Urinary bladder (tissue), 4 donors: ENCODE data around the gene RDH12. TPM values are rescaled to one million over a fixed set of nuclear protein-coding genes. Genes with fewer than 3 reads are reported as not detected.
"Not testable (repeated sequence)": the region's sequence is repeated elsewhere in the genome, so short reads cannot be mapped to it uniquely, and the experiment has no call there.

ENCODE experiments used
- DNase-seq: peaks from one replicate; pipeline ENCODE4 v3.0.0-alpha.2; 2015; ENCODE audit errors: extremely low spot score
- H3K27ac ChIP-seq: one replicate; pipeline ENCODE4 v1.5.1; 2013; ENCODE audit warnings: low read depth, mild to moderate bottlenecking, moderate library complexity
- H3K36me3 ChIP-seq: one replicate; pipeline ENCODE4 v1.6.1; 2013; ENCODE audit warnings: mild to moderate bottlenecking, moderate library complexity; ENCODE audit not compliant: insufficient read depth
- H3K4me1 ChIP-seq: one replicate; pipeline ENCODE4 v1.6.1; 2013; ENCODE audit warnings: mild to moderate bottlenecking, moderate library complexity; ENCODE audit not compliant: insufficient read depth
- H3K4me3 ChIP-seq: one replicate; pipeline ENCODE4 v1.5.1; 2013; ENCODE audit warnings: low read depth, low read length
- WGBS: extraction: QIAGEN DNeasy Blood & Tissue Kit; methylation state at CpG from one replicate; pipeline ENCODE4 v1.1.7; 2013; 5-methylcytosine and 5-hydroxymethylcytosine counted together
- polyA plus RNA-seq: library from polyadenylated mRNA; stranded (reverse); fragments of 200-250 nt; gene quantifications from one replicate; pipeline ENCODE4 v1.2.3, GENCODE V29; 2013
- total RNA-seq: library from RNA; depleted of rRNA; stranded (reverse); fragments of >200 nt; gene quantifications from one replicate; pipeline ENCODE4 v1.2.3, GENCODE V29; 2014
- donor health status: healthy with polysubstance abuse.
- donor health status: healthy.

Gene RDH12
- total RNA-seq (not detected), polyA plus RNA-seq (0.04 TPM)

- H3K4me1 ChIP-seq, H3K36me3 ChIP-seq, DNase-seq, H3K27ac ChIP-seq, H3K4me3 ChIP-seq: not testable (repeated sequence)
- 88% methylated on average over 8 of the region's 8 CpGs for WGBS
Measured at GRCh38 chr14:67701492-67701891, at the start of gene RDH12. RDH12 (plus strand) TSS chr14:67701886; CDS start chr14:67722643, 20,757 bp downstream.

DNA sequence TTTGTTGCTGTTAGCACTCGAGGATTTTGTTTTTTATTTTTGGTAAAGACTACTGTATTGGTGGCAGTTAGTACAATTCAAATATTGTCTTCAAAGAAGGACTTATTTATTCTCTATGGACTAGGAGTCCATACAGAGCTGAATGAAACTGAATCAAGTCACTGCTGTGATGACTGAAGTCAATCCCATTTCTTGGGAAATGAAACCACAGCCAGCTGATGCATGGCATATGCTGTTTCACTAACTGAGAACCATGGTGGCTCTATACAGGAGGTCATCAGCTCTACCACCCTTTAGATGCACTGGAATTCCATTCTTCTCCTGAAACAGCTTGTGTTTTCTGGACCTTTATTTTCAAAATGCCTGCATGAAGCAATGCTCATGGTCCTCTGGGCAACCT lies 49.5 kb upstream of the RDH12 start:
- Histone ChIP-seq H3K4me3 (no peak overlapping the region), H3K36me3 (peaks cover 10% of the 10 kb centered on the region), H3K4me1 (no peaks in the 10 kb centered on the region), H3K27ac (no peak overlapping the region)
- no peak for DNase-seq
- 92% methylated on average over 1 of the region's 1 CpG for WGBS

- 80% methylated on average over 6 of the region's 6 CpGs for WGBS
- Histone ChIP-seq H3K27ac (no peak overlapping the region), H3K4me1 (no peaks in the 10 kb centered on the region), H3K36me3 (peaks cover 13% of the 10 kb centered on the region), H3K4me3 (no peak overlapping the region)
- DNase-seq, result no peak
Measured at GRCh38 chr14:67653651-67654280, 47.9 kb upstream of the RDH12 start.

GRCh38 chr14:67663633-67664032 lies 38.1 kb upstream of the RDH12 start:
- Histone ChIP-seq H3K36me3 (no peaks in the 10 kb centered on the region), H3K4me1 (no peaks in the 10 kb centered on the region), H3K27ac (no peak overlapping the region), H3K4me3 (no peak overlapping the region)
- WGBS, result 93% methylated on average over 4 of the region's 4 CpGs
- no peak for DNase-seq

DNA sequence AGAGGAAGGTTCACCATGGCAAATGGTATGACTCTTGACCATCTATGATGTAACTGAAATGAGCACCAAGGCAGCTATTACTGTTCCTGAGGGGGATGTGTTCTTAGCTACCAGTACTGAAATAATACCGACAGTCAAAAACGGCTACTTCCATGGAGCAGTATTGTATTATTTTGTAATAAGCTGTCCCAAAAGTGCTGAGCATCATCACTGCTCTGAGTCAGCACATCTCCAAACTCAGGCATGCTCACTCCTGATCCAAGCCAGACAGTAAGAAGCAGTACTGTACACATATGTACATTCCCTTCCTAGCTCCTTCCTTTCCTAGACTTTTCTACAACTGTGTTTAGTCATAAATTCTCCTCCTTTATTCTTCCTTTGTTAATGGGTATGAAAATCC lies 35.8 kb upstream of the RDH12 start:
- DNase-seq, result no peak
- Histone ChIP-seq H3K36me3 (no peaks in the 10 kb centered on the region), H3K4me1 (no peaks in the 10 kb centered on the region), H3K4me3 (no peak overlapping the region), H3K27ac (no peak overlapping the region)
- WGBS, result 81% methylated on average over 2 of the region's 2 CpGs

GRCh38 chr14:67666750-67667449 lies 34.8 kb upstream of the RDH12 start:
- 18% methylated on average over 1 of the region's 1 CpG for WGBS
- DNase-seq, result no peak
- H3K27ac ChIP-seq, result no peak overlapping the region
- H3K4me1 ChIP-seq, result no peaks in the 10 kb centered on the region
- no peak overlapping the region for H3K4me3 ChIP-seq
- no peaks in the 10 kb centered on the region for H3K36me3 ChIP-seq

GRCh38 chr14:67668559-67668958 lies 33.1 kb upstream of the RDH12 start:
- H3K27ac ChIP-seq, result no peak overlapping the region
- DNase-seq, result no peak
- no peaks in the 10 kb centered on the region for H3K4me1 ChIP-seq
- H3K36me3 ChIP-seq, result no peaks in the 10 kb centered on the region
- no peak overlapping the region for H3K4me3 ChIP-seq

DNA sequence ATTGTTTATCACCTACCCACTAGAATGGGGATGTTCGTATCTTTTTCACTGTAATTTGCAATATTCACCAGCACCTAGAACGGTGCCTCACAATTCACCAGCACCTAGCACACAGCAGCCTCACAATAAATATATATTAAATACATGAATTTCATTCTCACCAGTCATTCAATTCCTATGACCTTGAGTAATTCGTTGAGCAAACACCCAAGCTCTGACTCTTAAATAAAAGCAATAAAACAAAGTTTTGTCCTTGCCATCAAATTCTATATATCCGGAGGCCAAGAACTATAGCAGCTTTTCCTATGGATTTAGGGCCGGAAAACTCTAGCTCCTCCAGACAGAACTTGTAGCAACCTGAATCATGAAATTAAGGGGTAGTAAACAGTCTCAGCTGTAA lies 28.2 kb upstream of the RDH12 start:
- no peak for DNase-seq
- Histone ChIP-seq H3K4me1 (no peaks in the 10 kb centered on the region), H3K27ac (no peak overlapping the region), H3K4me3 (peak overlapping the region; percentile 93), H3K36me3 (no peaks in the 10 kb centered on the region)
- 42% methylated on average over 5 of the region's 5 CpGs for WGBS

GRCh38 chr14:67674139-67674479 lies 27.6 kb upstream of the RDH12 start:
- WGBS, result under 1% methylated on average over 25 of the region's 25 CpGs
- DNase-seq, result peak; percentile 29
- Histone ChIP-seq H3K27ac (peak overlapping the region; percentile 98), H3K4me3 (peak overlapping the region; percentile 93), H3K36me3 (no peaks in the 10 kb centered on the region), H3K4me1 (no peaks in the 10 kb centered on the region)

GRCh38 chr14:67674480-67675218 lies 27.0 kb upstream of the RDH12 start, which contains the start of gene VTI1B:
VTI1B (minus strand) TSS chr14:67674632; CDS start chr14:67674489, 143 bp downstream.
- WGBS, result under 1% methylated on average over 87 of the region's 87 CpGs
- peak within 1 kb of the TSS; percentile 98 for H3K27ac ChIP-seq
- H3K4me3 ChIP-seq, result peak within 1 kb of the TSS; percentile 93
- DNase-seq, result peak; percentile 54
- no peaks in the 10 kb centered on the region for H3K4me1 ChIP-seq
- H3K36me3 ChIP-seq, result no peaks in the 10 kb centered on the region

- no peak for DNase-seq
- WGBS, result 32% methylated on average over 16 of the region's 16 CpGs
- H3K36me3 ChIP-seq, result no peaks in the 10 kb centered on the region
- peak overlapping the region; percentile 93 for H3K4me3 ChIP-seq
- H3K27ac ChIP-seq, result peak overlapping the region; percentile 98
- H3K4me1 ChIP-seq, result no peaks in the 10 kb centered on the region
Measured at GRCh38 chr14:67675219-67675582, 26.5 kb upstream of the RDH12 start.

- H3K36me3 ChIP-seq, result no peaks in the 10 kb centered on the region
- H3K27ac ChIP-seq, result no peak overlapping the region
- no peaks in the 10 kb centered on the region for H3K4me1 ChIP-seq
- 77% methylated on average over 2 of the region's 2 CpGs for WGBS
- no peak overlapping the region for H3K4me3 ChIP-seq
- DNase-seq, result no peak
Measured at GRCh38 chr14:67679006-67679405, 22.7 kb upstream of the RDH12 start.

- WGBS, result 82% methylated on average over 3 of the region's 3 CpGs
- Histone ChIP-seq H3K27ac (no peak overlapping the region), H3K4me3 (no peak overlapping the region), H3K36me3 (no peaks in the 10 kb centered on the region), H3K4me1 (no peaks in the 10 kb centered on the region)
- DNase-seq, result no peak
Measured at GRCh38 chr14:67680121-67680602, 21.5 kb upstream of the RDH12 start.

GRCh38 chr14:67680941-67681340 lies 20.7 kb upstream of the RDH12 start:
- Histone ChIP-seq H3K4me3 (no peak overlapping the region), H3K4me1 (no peaks in the 10 kb centered on the region), H3K27ac (no peak overlapping the region), H3K36me3 (no peaks in the 10 kb centered on the region)
- DNase-seq, result no peak
- WGBS, result 75% methylated on average over 2 of the region's 2 CpGs
